Stimulated activated CD8-positive, alpha-beta memory T cell treated with anti-CD3 and anti-CD28 coated beads, Interleukin-4, amount 100 ng/mL, for 4 hours (primary cell): ENCODE data around the gene ATP5F1D.
A peak's percentile ranks its signal among the peaks of the same experiment; 100 is the strongest.

Experiments
- DNase-seq, 2 donors: peaks; one replicate each; pipeline ENCODE4 v3.0.0-alpha.2; 2020; ENCODE audit warnings: low read depth in 2 of 2, low spot score in 1 of 2

Gene ATP5F1D

DNA sequence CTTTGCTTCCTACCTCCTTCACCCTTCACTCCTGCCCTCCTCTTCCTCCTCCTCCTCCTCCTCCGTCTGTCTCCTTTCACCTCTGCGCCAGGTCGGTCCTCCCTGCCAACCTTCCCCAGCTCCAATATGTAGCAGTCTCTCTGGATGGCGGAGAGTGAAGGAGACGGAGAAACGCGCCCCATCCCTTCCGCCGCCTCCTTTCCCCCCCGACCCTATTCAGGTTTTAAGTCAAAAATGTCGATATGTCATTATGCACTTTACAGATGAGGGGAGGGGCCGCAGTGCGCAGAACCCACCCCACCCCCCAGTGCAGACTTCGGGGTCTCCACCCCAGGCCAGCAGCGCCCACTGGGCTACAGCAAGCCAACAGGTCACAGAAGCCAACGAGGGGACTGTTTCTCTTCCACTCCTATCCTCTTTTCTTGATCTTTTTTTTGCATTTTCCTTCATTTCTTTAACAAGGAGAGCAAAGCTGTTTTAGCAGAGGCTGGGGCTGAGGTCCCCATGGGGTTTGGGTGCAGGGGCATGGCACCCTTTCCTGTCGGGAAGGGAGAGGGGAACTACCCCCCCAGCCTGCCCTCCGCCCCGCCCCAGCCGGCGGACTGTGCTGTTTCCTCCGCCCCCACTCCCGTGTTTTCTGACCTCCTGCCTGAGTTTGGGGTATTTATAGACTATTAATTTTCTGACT, 16.1 kb downstream of the ATP5F1D start:
- no peak for DNase-seq

DNA sequence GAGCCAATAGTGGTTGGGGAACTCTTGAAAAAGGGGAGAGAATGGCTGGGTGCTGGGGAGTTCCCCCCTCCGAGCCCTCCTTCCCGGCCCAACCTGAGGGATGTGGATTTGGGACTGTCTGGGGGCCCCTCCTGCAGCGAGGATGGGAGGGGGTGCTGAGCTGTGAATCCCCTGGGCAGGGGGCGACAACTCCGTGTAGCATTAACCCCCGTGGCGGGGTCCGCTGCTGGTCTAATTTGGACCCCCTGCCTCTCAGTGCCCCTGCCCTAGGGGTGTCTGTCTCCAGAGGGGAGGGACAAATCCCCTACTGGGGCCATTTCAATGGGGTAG, 16.6 kb downstream of the ATP5F1D start:
- no peak for DNase-seq

DNA sequence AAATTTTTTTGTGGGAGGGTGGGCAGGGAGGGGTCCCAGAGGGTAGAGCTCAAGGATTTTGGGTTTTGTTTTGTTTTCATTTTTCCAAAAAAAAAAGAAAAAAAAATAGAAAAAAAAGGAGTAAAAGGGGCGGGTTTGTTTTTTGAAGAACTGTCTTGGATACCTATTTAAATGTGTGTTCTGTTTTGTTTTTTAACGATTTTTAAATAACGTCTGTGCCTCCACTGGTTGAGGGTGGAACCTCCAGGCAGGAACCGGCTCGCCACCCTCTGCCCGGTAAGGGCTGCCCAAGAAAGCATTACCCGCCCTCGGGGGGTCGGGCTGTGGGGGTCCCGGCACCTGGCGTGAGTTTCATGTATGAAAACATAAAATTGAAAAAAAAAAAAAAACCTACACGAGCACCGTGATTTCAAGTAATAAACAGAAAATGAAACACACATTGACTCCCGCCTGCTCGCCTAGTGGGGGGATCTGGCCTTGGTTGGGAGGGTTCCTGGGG, 17.2 kb downstream of the ATP5F1D start:
- DNase-seq = no peak

DNA sequence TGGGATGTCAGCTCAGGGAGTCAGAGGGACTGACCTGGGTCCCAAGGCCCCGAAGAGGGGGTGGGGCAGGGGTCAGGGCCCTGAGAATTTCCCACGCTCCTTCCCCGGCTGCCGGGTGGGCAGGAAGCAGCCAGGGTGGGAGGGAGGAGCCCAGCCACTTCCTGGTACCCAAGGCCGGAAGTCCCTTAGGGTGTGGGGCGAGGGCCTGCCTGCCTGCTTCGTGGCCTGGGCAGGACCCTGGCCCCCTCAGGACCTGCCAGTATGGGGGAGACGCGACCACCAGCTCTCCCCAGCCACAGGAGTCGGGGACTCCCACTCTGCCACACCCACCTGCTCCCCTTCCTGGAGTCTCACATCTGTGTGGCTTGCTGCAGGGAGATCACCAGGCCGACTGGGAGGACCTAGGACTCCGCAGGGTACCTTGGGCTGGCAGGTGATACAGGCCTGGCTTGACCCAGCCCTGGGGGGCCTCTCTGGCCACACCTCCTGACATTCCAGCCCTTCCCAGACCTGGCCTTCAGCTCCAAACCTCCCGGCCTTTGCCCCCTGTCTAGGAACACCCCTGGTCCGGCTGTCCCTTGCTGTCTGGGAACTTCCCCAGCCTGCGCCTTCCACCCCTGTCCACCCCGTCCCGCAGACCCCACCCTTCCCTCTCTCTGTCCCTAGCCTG, 17.8 kb downstream of the ATP5F1D start:
- DNase-seq = peak in 1 of 2 donors; percentile 56

DNA sequence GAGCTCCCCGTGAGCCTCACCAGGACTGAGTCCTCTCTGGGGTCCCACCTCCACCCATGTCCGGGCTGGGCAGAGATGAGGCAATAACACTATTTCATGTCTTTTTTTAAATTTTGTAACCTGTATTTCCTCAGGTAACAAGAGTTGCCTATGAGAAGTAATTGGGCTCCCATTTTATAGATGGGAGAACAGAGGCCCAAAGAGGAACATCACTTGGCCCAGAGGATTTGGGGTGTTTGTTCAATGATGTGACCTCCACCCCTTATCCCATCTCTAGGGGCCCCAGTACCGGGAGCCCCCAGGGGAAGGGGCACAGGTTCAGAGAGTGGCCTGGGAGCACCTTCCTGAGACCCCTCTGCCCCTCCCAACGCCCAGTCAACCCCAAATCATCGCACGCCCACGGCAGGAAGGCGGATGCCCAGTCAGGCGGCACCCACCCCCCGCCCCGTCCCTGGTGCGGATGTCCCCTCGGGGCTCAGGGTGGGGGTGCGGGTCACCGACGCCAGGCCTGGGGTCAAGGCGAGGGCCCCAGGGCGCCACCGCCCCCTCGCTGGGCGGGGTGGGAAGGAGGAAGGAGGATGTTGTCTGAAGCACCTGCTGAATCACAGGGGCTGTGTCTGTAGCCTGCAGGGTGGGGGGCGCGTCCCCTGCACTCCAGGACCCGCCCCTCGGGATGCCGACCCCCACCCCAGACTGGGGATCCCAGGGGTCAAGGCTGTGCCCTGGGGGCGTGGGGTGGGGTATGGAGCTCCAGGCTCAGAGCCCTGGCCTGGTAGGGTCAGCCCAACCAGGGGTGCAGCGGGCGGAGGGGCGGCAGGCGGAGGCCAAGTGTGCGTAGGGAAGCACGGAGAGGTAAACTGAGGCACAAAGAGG, 18.6 kb downstream of the ATP5F1D start:
- no peak for DNase-seq

DNA sequence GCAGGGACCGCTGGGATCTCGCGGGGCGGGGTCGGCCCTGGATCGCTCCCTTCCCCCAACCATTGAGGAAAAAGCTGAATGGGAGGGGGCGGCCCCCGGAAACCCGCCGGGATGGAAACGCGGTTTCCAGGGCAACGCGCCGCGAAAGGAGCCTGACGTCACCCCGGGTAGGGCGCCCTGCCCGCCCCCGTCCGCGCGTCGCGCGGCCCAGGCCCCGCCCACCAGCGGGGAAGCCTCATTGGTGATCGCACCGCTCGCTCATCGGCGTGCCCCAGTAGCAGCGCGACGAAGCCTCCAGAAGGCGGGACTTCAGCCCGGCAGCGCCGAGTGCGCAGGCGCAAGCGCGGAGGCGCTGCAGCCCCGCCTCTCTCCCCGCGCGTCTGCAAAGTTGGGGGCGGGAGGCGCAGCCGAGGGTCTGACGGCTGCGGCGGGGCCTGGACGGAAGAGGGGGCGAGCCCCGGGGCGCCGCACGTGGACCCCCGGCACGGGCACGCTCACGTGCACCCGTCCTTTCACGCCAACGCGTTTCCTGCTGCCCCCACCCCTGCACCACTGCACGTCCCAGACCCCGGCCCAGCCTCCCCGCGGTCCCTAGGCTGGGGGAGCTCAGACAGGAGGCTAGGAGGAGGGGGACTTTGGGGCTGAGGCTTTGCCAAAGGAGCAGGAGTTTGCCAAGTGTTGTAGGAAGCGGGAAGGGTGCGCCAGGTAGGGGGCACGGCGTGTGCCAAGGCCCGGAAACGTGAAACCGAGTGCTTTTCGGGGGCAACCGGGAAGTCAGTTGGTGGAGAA, 19.4 kb downstream of the ATP5F1D start:
- DNase-seq = peak; percentile 87 to 96

DNA sequence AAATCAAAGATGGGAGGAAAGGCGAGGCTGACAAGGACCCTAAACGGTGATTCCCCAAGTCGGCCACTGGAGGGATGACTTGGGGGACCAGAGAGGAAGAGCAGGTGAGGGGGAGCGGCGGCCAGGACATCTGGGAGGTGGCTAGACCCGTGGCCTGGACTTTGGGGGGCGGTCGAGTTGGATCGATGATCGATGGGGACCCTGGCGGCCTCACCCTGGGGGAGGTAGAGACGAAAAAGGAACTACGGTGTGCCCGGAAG, 19.9 kb downstream of the ATP5F1D start:
- no peak for DNase-seq

DNA sequence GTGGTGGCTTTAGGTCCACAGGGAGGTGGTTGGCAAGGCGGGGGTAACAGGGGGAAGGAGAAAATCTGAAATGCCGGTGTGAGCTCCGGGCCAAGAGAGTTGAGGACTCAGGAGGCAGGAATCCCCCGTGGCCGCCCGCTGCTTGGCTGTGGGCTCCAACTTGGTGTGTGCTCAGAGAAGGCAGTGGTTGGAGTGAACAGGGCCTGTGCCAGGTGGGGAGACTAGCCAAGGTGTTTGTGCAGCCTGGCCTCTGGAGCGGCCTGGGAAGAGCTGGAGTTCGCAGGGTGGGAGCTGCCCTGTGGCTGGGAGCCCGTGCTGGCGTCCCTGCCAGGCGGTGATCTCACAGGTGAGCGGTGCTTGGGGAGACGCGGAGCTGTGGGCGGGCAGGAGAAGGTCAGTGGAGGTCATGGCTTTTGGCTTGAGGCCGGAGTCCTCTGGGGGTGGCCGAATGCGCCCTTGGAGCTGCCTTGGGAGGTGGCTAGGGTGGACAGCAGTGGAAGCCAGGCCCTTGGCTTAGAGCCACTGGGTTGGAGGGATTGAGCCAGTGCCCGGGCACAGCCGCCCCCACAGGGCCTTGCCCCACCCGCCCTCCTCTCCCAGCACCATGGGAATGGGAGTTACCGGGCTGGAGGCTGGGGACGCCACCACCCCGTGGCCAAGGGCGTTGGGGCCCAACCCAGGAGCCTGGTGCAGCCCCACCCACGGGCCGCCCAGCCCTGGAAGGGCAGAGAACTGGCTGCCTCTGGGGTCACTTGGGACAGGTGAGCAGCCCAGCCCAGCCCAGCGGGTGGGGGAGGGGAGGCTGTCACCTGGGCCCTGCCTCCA, 20.5 kb downstream of the ATP5F1D start:
- DNase-seq = no peak

DNA sequence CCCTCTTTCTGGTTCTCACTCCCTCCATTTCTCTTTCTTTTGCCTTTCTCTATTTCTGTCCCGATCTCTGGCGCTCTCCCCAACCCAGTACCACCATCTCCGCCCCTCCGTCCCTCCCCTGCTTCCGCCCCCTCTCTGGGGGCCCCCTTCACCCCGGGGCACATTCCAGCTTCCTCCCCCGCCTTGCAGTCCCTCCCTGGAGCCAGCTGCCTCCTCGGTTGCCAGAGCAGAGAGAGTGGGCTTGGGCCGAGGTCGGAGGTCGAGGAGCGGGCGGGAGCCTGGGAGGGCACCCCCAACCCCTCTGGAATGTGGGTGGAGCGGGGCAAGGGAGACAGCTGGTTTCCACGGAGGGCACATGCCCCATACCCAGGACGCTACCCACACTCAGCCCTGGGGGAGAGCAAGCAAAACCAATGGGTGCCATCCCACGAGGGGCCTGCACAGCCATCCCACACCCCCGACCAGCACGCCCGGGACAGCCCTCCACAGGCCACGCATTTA, 21.1 kb downstream of the ATP5F1D start:
- no peak for DNase-seq

DNA sequence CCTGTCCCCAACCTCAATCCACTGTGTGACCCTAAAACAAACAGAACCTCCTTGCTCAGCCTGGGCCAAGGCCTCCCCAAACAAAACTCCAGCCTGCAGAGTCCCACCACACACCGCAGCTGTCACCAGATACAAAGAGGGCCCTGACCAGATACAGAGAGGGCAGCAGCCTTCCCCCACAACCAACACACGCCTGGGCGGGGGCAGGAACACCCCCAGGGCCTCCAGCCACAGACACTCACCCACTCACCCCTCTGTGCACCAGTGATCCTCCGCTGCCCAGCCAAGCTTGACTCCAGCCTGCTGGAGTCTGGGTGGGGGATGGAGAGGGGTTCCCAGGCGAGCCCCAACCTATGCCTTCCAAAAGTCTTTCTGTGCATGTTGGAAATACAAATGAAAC, 21.6 kb downstream of the ATP5F1D start:
- DNase-seq = no peak

DNA sequence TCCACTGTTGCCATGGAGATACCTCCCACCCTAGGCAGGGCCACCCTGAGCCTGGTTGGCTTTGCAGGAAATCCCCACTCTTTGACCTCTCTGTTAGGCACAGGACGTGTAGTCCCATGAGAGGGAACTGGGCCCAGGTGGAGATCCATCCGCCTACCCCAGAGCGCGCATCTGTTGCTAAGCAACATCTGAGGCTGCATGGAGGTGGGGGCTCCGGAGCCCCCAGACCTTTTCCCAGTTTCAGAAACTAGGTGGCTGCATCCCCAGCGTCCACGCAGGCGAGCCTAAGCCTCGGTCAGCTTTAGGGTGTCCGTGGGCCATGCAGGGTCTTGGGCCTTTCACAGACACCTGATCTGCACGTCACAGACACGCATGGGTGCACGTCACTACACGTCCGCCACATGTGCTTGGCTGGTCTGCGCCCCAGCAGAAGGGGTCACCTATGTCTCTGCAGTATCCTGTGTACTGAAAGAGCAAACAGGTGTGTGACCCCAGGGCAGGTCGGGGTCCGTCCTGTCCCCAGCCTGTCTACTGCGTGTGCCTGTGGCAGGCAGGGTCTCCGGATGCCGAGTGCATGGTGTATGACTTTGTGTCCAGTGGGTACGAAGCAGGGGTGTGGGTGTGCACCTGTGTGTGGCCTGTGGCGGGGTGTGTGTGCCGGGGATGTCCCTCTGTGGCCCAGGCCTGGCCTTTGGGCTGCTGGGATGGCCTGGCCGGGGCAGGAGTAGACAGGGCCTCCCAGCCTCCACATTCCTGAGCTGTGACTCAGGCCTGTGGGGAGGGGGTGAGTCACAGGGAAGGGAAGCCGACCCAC, 23.5 kb downstream of the ATP5F1D start:
- DNase-seq = no peak

DNA sequence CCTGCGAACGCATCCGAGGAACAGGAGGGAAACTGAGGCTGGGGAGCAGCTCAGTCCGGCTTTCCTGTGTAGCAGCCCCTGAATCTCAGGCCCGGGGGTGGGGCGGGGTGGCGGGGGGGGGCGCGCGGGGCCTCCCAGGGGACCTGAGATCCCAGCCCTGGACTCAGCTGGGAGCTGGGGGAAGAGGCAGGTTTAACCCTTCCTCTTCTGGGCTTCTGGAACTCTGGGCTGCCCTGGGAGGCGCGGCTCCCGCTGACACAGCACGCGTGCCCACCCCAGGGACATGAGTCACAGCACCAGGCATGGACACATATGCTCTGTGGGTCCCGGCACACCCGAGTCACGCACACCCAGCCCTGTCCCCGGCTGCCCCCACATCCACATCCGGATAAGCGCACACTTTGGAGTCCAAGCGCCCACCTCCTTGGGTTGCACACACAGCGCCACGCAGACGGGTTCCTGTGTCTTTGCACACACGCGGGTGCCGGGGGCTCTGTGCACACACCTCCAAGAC, 24.1 kb downstream of the ATP5F1D start:
- DNase-seq = no peak

DNA sequence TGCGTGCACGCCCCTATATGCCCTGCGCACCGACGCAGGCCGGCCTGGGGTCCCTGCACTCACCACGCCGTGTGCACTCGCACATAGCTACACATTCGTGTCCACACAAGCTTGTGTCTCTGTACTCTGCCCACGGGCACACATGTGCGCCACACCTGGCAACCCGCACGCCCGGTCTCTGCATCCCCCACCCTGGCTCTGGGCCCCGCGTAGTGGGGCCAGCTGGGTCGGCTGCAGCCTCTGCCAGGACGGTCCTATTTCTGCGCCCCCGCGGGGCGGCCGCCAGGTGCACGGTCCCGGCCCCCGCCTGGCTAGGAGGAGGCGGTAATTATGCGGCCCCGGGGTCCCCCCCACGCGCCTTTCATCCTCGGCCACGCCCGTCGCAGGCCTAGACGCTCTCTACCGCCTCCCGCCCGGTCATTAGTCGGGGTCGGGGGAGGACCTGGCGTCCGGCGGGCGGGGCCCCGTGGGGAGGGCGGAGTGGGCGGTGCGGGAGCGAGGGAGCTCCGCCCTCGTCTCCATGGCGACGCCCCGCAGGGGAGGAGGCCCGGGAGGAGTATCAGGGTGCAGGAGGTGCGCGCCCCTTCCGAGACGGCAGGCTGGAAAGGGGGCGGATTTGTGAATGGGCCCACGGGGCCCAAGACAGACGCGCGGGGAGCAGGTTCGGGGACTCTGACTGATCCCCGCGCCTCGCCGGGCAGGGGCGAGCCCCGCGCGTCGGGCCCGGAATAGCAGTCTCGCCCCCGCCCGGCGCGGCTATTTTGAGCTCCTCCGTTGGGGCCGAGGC, 24.8 kb downstream of the ATP5F1D start:
- DNase-seq = peak in 1 of 2 donors; percentile 72

DNA sequence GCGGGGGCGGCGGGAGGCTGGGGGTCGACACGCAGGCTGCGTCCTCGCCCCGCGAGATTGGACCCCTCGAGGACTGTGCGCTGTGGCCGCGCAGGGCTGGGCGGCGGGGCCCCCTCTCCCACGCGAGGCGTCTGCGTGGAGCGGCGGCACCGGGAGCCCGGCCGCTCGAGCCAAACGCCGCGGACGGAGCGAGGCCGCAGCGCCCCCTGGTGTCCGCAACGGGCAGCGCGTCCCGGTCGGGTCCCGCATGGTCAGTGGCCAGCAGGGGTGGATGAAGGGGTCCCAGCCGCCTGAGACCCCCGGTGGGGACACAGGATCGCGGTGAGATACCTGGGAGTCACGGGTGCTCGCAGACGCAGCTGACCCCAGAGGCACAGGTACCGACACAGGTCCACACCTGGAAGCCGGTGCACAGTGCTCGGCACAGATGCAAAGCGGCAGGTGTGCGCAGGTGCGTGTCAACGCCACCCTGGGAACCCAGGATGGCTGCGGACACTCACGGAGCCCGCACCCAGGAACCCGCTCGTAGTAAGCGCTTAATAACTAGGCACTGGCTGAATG, 25.4 kb downstream of the ATP5F1D start:
- no peak for DNase-seq

DNA sequence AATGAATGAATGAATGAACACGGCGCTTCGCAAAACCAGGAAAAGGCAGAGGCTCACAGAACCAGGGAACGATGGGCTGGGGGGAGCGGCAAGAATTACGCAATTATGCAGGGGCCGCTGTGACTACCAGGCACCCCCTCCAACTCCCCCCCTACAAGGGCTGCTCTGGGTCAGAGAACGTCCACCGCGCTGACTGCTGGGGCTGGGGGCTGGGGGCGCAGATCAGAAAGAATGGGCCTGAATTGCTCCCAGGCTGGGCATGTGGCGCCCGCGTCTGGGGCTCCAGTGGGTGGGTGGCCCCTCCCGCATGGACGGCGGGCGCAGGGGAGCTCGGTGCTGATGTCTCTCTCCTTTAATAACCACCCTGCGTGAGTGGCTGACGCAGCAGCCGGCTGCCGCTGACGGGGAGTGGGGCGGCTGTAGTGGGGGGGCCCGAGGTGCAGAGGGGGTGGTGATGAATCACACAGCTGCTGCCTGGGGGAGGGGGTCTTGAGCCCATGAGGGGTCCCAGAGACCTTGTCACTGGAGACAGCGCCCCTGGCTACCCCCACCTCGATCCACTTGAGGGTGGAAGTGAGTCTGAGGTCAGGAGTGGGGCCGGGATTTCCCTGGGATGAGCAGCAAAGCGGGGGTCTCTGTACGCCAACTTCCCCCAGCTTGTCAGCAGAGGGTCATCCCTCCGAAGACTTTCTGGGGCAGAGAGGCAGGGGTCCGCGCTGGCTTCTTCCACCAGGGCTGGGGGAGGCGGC, 26.1 kb downstream of the ATP5F1D start:
- no peak for DNase-seq

DNA sequence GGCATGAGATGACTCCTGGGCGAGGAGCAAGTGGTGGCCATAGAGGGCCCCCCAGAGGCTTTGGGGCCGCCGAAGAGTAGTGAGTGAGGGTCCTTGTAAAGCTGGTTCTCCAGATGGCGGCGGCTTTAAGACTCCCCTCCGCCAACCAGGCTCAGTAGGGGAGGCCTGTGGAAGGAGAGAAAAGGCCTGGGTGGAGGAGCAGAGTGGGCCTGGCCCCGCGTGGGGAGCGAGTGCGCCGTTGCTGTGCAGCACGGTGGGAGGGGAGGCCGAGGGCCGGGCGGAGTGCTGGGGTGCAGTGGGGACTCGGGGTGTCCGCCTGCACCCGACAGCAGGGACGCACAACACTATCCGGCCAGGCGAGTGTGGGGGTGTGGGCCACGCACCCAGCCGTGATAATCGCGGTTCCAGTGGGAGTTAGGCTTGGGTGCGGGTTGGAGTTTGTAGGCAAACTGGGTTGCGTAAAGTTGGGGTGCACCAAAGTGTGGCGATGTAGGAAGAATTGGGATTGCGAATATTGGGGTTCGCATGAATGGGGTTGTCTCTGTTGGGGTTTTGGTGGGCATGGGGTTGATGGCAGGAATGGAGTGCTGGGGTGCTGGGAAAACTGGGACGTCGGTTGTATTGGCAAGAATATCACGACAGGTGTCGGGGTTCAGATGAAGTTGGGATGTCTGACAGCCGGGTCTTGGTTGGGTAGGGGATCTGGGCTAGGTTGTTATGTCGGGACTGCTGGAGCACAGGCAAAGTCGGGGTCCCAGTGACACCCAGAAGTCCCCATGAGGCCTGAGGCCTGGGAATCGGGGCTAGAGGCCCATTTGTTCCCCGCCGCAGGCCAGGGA, 26.9 kb downstream of the ATP5F1D start:
- DNase-seq = no peak

DNA sequence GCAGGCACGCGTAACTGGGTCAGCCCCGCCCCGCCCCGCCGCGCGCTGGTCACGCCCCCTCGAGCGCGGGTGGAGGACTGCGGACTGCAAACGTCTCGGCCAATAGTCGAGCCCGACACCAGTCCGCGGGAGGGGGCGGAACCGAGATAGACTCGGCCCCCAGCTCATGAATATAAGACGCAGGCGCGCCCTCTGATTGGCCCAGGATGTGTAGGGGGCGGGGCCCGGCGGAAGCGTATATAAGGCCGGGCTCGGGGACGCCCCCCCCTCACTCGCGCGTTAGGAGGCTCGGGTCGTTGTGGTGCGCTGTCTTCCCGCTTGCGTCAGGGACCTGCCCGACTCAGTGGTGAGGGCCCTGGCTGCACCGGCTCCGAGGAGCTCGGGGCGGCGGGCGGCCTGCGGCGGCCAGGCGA, 27.5 kb downstream of the ATP5F1D start, which contains the start of gene CIRBP:
TSS of gene CIRBP (plus strand) at position 268 of the 413 bp plus-strand sequence. CDS start 1,602 bp downstream, outside the sequence.
- peak; percentile 99 for DNase-seq
